ENCODE measurements around the gene CCDC32.
"Not testable (repeated sequence)": the region's sequence is repeated elsewhere in the genome, so short reads cannot be mapped to it uniquely, and the experiment has no call there.

Gene CCDC32, protein sequence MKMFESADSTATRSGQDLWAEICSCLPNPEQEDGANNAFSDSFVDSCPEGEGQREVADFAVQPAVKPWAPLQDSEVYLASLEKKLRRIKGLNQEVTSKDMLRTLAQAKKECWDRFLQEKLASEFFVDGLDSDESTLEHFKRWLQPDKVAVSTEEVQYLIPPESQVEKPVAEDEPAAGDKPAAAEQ

DNA sequence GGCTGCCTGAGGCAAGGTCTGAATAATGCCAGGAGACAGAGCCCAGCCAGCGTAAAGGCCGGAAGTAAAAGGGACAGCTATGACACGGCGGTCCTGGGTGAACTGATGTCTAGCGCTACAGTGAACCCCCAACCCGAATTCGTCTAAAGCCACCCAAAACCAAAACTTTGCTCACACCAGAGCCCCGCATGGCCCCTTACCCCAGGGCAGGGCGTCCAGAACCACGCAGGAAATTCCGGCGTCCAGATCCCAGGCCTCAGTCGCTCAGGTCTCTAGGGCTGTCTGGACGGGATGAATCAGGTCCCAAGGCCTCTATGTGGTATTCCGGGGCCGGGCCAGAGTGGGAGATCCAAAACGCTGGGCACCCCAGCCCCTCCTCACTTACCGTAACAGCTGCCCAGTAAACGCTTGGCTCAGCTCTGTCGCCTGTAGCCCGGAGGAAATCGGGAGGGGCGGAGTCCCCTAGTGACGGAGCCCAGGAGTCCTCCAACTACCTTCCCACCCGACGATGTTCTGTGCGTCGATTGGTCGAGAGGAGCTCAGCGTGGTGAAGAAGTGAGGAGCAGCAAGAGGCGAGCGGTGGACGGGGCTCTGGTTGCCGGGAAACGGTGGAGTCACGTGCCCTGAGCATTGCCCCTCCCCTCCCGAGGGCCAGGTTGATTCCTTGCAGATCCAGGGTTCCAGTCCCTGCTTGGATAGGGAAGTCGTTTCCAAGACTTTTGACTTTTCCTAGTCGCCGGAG, at the start of gene CCDC32:
TSS of gene CCDC32 (minus strand) at position 452 of the 742 bp plus-strand sequence. CDS start 2,027 bp downstream, outside the sequence.
- peak; percentile 88 to 94 (median 93) for DNase-seq (ENCODE audit: low read depth in 3 of 3)

DNA sequence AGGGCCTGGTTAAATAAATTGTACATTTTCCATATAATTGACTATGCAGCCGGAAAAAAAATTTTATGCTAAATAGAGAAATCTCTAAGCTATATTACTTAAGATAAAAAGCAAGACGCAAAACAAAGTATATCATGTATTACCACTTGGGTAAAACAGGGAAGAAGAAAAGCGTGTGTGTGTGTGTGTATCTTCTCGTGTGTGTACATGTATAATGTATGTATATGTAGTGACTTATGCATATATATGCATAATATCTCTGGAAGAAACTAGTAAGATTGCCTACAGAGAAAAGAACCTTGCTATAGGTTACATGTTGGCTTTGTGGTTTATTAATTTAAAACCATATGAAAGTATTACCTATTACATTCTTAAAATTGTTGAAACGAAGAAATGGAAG, 48.2 kb upstream of the CCDC32 start:
- DNase-seq (ENCODE audit: low read depth in 3 of 3), result no peak

DNA sequence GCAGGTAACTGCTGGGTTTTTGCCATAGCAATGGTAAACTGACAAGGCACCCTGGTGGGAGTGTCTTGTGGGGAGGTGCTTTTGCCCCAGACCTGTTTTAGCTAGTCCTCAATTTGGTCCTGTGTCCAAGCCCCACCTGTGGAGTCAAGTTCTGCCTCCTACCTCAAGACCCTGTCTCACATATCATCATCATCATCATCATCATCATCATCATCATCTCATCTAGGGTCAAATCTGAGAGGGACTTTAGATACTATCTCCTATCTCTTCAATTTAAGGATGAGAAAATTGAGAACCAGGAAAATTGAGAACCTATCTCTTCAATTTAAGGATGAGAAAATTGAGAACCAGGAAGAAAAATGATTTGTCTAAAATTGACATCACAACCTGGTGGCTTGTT, 39.1 kb upstream of the CCDC32 start:
- DNase-seq (ENCODE audit: low read depth in 3 of 3), result no peak

DNA sequence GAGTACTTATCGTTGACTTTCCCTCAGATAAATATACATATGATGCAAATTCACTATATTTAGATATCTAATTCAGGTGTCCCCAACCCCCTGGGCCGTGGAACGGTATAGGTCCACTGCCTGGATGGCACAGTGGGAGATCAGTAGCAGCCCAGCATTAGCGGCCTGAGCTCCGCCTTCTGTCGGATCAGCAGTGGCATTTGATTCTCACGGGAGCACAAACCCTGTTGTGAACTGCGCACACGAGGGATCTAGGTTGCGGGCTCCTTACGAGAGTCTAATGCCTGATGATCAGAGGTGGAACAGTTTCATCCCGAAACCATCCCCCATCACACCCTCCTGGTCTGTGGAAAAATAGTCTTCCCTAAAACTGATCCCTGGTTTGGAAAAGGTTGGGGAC, 36.1 kb upstream of the CCDC32 start:
- DNase-seq (ENCODE audit: low read depth in 3 of 3), result no peak

DNA sequence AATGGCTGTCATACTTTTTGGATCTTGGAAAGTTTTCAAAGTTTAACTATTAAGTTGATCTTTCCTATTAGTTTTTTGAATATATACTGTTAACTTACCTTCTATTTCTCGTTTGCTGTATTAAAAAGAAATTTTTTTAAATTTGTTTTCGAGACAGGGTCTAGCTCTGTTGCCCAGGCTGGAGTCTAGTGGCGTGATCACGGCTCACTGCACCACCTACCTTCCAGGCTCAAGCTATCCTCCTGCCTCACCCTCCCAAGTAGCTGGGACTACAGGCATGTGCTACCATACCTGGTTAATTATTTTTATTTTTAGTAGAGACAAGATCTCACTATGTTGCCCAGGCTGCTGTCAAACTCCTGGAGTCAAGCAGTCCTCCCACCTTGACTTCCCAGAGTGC, 33.8 kb upstream of the CCDC32 start:
- DNase-seq (ENCODE audit: low read depth in 3 of 3), result no peak

DNA sequence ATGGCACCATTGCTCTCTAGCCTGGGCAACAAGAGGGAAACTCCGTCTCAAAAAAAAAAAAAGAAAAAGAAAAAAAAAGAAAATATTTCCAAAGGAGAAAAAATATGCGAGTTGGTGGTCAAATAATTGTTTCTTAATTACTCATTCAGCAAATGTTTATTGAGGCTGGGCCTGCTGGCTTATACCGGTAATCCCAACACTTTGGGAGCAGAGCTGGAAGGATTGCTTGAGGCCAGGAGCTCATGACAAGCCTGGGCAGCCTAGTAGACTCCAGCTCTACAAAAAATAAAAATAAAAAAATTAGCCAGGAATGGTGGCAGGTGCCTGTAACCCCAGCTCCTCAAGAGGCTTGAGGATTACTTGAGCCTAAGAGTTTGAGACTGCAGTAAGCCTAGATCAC, 33.3 kb upstream of the CCDC32 start:
- no peak for DNase-seq (ENCODE audit: low read depth in 3 of 3)

DNA sequence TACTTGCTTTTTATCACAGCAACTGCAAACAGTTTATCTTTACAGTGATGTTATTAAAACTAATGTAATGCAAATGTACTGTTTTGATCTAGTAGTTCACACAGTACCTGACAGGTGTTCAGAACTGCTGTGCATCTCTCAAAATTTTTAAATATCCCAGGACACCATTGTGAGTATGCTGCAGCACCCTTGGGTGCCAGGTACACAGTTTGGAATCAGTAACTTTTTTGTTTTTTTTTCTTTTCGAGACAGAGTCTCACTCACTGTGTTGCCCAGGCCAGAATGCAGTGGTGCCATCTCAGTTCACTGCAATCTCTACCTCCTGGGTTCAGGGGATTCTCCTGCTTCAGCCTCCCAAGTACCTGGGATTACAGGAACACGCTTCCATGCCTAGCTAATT, 32.2 kb upstream of the CCDC32 start:
- DNase-seq (ENCODE audit: low read depth in 3 of 3), result no peak

DNA sequence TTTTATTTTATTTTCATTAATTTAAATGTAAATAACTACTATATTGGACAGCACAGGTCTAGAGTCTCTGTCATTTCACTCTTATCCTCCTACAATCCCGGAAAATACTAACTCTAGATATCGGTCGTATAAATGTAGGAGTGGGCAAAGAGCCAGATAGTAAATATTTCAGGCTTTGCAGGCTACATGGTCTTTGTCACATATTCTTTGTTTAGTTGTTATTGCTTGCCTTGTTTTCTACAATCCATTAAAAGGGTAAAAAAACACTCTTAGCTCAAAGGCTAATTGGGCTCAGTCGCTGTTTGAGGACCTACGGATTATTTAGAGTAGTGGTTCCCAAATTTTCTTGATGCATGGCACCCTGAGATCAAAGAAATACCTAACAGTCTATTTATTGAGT, 30.9 kb upstream of the CCDC32 start:
- DNase-seq (ENCODE audit: low read depth in 3 of 3), result no peak

DNA sequence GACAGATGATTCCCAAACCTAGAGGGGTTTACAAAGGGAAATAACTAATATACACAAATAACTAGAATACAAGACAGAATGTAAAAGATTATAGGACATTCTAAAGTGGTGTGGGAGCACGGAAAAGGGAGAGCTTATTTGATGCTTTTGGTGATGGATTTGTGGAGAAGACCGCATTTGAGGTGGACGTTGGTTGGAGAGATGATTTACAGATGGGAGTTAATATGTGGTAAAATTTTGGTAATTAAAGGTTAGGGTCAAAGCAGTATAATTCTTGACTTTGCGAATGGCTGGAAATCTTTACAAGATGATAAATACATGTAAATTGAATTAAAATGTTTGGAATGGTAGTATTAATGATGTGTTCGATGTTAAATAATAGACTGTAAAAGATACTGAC, 30.4 kb upstream of the CCDC32 start:
- DNase-seq (ENCODE audit: low read depth in 3 of 3), result no peak

DNA sequence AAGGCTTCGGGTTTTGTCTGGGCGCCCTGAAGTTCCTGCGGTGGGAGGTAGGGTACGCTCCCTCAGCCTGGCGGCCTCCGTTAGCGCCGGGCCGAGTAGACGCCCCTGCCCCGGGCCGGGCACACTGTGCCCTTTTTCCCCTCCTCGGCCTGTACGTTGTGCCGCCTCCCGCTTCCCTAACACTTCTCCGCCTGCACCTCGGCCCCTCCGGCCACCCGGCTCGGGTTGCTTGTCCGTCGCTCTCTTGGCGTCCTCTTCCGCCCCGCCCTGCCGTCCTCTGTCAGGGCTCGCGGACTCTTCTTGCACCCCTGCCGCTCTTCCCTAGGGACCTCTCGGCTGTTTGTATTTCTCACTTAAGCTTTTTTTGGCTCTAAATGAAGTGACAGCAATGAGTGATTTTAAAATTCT, 29.6 kb upstream of the CCDC32 start:
- no peak for DNase-seq (ENCODE audit: low read depth in 3 of 3)

DNA sequence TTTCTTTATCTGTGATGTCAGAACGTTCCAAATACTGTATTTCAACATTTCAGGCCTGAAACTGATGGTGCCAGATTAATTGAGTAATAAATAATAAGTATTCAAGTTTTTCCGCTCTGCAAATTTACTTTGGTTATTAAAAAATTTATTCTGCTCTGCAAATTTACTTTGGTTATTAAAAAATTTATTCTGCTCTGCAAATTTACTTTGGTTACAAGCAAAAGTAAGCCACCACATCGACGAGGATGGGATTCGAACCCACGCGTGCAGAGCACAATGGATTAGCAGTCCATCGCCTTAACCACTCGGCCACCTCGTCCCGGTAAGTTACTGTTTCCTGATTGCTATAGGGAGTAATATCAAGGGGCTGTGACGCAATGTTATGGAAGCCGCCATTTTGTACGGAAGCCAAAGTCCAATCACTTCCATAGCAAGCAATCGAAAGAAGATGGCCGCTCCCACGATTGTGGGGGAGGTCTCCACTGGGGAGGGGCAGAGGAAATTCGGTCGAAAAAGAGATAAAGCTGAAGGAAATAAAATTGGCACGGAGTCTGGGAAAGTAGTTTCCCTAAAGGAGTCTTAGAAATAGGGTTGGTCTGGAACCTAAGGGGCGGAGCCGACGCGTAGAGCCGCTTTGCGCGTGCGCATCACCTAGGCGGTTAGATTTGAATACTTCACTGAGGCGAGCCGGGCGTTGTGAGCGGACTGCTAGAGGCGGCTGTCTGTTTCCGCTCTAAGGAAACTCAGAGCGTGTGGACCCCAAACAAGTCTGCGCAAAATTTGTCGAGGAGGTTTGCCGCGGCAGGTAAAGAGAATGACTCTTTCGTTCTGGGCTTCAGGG, 29.0 kb upstream of the CCDC32 start, which contains the start of gene KNL1:
TSS of gene KNL1 (plus strand) at position 662 of the 841 bp plus-strand sequence. CDS start 8,683 bp downstream, outside the sequence.
- DNase-seq (ENCODE audit: low read depth in 3 of 3), result peak; percentile 76 to 86 (median 82)

DNA sequence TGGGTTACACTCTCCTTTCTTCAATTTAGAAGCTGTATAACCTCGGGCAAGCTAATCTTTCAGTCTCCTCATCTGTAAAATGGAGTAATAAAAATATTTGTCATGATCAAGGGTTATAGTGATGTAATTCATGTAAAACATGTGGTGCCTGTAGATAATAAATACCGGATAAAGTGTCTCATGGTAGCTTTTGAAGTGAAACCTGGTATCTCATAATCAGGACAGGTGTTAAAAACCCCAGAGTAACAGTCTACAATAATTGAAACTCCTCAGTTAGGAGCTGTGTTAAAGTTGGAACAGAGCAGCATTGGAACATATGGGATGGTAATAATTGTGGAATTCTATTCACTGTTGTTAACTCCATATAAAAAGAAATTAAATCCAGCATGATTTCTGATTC, 28.3 kb upstream of the CCDC32 start:
- DNase-seq (ENCODE audit: low read depth in 3 of 3), result no peak

DNA sequence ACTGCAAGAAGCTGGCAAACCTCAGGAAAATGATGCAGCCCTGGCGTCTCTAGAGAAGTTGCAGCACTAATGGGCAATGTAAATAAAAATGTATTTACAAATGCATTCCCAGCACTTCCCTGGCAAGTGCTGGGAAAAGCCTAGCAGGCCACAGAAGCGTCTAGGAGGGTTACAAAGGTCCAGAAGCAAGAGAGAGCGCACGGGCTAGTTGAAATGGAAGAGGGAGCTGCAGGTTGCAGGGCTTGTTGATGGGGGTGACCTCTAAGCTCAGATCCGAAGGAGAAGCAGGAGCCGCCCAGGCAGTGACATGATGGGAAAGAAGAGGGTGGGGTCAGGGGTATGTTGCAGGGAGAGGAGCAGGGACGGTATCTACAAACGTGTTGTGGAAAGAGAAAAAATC, 26.5 kb upstream of the CCDC32 start:
- no peak for DNase-seq (ENCODE audit: low read depth in 3 of 3)

DNA sequence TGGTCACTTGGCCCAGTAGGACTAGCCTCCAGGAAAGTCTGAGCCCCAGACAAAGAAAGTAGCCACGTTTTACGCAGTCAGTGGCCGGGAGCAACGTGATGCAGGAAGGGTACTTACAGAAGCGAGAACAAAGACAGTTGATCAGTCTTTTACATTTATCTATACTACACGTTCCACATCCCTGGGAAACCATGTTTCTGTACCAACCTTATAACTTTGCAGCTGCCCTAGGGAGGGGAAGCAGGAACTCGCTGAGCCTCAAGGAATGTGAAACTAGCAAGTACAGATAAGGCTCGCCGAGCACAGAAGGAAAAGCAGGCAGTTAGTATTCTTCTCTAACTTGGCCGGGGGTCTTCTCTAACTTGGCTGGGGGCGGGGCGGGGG, 25.8 kb upstream of the CCDC32 start:
- DNase-seq (ENCODE audit: low read depth in 3 of 3), result no peak

DNA sequence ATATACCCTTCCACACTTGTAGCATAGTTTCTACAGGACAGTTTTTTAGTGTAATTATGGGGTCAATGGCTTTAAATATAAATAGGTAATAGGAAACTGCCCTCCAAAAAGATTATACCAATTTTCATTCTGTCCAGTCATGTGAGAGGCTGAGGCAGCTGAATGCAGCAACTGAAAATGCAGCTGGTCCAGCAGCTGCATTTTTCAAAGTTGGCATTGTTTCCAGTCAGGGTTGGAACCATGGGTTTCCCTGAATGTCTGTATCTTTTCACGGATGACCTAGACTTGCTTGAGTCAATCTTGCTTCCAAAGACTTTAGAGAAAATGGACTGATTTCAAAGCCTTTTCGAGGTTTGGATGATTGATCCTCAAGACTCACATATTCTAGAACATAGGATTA, 19.3 kb upstream of the CCDC32 start:
- no peak for DNase-seq (ENCODE audit: low read depth in 3 of 3)

DNA sequence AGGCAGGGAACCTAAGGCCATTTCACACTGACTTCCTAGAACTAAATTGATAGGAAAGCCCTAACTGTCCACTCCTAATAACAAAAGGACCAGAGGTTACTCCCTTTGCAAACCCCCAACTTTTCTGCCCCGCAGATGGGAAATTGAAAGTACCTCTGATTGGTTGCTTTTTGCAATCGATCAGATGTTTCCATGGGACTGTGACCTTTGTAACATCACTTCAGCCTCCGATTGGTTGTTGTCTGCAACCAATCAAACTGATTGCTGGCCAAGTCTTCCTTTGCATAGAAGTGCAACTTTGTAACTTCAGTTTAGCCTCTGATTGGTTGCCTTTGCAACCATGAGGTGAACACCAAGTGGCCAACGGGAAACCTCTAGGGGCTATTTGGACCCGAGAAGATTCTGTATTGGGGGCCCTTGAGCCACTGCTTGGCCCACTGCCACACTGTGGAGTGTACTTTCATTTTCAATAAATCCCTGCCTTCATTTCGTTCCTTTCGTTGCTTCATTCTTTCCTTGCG, 17.9 kb upstream of the CCDC32 start:
- DNase-seq (ENCODE audit: low read depth in 3 of 3), result no peak

DNA sequence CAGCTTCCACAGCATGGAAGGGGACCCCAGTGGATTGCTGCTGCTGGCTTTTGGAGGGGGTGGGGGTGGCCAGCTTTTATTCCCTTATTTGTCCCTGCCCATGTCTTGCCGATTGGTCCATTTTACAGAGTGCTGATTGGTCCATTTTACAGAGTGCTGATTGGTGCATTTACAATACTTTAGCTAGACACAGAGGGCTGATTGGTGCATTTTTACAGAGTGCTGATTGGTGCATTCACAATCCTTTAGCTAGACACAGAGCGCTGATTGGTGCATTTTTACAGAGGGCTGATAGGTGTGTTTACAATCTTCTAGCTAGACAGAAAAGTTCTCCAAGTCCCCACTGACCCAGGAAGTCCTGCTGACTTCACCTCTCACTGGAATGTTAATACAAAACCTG, 17.0 kb upstream of the CCDC32 start:
- not testable (repeated sequence) for DNase-seq (ENCODE audit: low read depth in 3 of 3)

DNA sequence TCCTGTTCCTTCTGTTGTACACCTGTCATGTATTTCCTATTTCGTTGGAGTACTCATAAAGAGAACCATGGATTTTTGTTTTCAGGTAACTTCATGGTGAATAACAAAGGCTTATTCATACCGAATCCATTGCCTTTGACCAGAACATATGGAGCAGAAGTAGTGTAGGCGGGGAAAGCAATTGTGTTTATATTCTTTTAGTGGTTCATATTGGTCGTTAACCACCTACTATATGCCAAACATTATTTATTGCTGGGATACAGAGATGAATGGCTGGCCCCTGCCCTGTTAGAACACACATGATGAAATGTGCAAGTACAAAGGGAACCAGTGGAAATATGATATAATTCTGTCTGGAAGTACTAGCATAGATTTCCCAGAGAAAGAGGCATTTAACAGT, 14.1 kb upstream of the CCDC32 start:
- no peak for DNase-seq (ENCODE audit: low read depth in 3 of 3)

DNA sequence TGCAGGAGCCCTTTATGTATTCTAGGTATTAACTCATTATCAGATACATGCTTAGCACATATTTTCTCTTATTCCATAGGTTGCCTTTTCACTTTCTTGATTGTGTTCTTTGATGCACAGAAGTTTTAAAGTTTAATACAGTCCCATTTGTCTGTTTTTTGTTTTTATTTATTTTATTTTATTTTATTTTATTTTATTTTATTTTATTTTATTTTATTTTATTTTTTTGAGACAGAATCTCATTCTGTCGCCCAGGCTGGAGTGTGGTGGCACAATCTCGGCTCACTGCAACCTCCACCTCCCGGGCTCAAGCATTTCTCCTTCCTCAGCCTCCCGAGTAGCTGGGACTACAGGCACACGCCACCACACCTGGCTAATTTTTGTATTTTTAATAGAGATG, 12.1 kb upstream of the CCDC32 start:
- DNase-seq (ENCODE audit: low read depth in 3 of 3), result not testable (repeated sequence)

DNA sequence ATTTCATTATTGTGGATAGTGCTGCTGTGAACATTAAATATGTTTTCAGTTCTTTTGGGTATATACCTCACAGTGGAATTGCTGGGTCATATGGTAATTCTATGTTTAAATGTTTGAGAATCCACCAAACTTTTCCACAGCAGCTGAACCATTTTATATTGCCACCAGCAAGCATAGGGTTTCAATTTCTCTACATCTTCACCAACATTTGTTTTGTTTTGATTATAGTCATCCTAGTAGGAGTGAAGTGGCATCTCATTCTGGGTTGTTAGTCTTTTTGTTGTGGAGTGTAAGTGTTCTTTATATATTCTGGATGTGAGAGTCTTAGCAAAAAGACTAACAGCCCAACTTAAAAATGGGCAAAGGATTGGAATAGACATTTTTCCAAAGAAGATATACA, 10.3 kb upstream of the CCDC32 start:
- DNase-seq (ENCODE audit: low read depth in 3 of 3), result no peak

DNA sequence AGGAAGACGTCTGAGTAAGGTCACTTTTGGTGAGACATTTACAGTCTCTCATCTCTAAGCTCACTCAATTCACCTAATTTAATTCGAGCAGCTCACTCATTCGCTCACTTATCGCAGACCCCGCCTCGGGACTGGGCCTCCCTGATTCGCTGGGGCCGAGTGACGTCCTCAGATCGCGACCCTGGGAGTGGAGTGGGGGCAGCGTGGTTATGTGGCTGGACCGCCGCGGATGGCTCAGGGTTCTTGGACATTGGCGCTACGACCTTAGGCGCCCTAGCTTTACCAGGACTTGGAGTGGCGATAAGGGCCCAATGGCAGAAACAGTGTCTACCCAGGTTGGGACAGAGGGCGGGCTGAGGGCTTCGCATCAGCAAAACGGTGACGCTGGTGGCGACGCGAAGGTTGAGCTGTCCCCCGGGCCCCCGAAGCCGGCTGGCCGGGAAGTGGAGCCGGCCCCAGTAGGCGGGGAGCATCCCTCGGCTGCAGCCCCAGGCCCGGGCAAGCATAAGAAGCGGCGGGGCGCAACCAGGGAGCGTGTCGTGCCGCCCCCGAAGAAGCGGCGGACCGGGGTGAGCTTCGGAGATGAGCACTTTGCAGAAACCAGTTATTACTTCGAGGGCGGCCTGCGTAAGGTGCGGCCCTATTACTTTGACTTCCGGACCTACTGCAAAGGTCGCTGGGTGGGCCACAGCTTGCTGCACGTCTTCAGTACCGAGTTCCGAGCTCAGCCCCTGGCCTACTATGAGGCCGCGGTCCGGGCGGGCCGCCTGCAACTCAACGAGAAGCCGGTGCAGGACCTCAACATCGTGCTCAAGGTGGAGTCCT, 4.5 kb upstream of the CCDC32 start, which contains the start of gene RPUSD2:
TSS of gene RPUSD2 (plus strand) at position 171 of the 825 bp plus-strand sequence. CDS start at position 210, 39 bp downstream.
- peak; percentile 87 to 91 (median 90) for DNase-seq (ENCODE audit: low read depth in 3 of 3)
